ENCODE data around the gene C6orf52. TPM values are rescaled to one million over a fixed set of nuclear protein-coding genes. Genes with fewer than 3 reads are reported as not detected.

The C6orf52 gene
- total RNA-seq, 6 donors from 2014 or later, result 1.6 to 3.2 TPM; not detected in 4

GRCh38 chr6:10736731-10737130 lies 42.3 kb upstream of the C6orf52 start:
- H3K9me3 ChIP-seq, result no peaks in the 10 kb centered on the region
- 84 to 88% methylated on average over 2 of the region's 2 CpGs for WGBS, 2 donors
- no peaks in the 10 kb centered on the region for H3K27me3 ChIP-seq

GRCh38 chr6:10733863-10734262 lies 39.4 kb upstream of the C6orf52 start:
- no peak for ATAC-seq (ENCODE audit: low FRiP score in 2 of 2)
- no peak for DNase-seq

More at GRCh38 chr6:10736731-10737130, 42.3 kb upstream of the C6orf52 start:
- no peak overlapping the region for H3K4me3 ChIP-seq
- no peak overlapping the region for H3K27ac ChIP-seq
- ATAC-seq (ENCODE audit: low FRiP score in 2 of 2) (no peak), DNase-seq (no peak)
- H3K4me1 ChIP-seq, result no peaks in the 10 kb centered on the region
- no peak for TF ChIP-seq POLR2AphosphoS5 (IDR thresholded peaks at IDR 0.05)
- no peak for TF ChIP-seq POLR2A (IDR thresholded peaks at IDR 0.05)
- TF ChIP-seq EP300 (IDR thresholded peaks at IDR 0.05), result no peak
- TF ChIP-seq CTCF (IDR thresholded peaks at IDR 0.05), result no peak
- H3K36me3 ChIP-seq, result peaks cover 0 to 16% (median 11%) of the 10 kb centered on the region in 4 donors

GRCh38 chr6:10733151-10733715 lies 38.8 kb upstream of the C6orf52 start:
- Histone ChIP-seq H3K27me3 (no peaks in the 10 kb centered on the region), H3K4me1 (no peaks in the 10 kb centered on the region), H3K36me3 (peaks cover 0 to 44% (median 33%) of the 10 kb centered on the region in 4 donors), H3K4me3 (no peak overlapping the region), H3K27ac (no peak overlapping the region), H3K9me3 (no peaks in the 10 kb centered on the region)
- ATAC-seq (ENCODE audit: low FRiP score in 2 of 2), result no peak
- no peak for DNase-seq
- no peak for TF ChIP-seq CTCF (IDR thresholded peaks at IDR 0.05)
- TF ChIP-seq EP300 (IDR thresholded peaks at IDR 0.05), result no peak
- no peak for TF ChIP-seq POLR2AphosphoS5 (IDR thresholded peaks at IDR 0.05)
- TF ChIP-seq POLR2A (IDR thresholded peaks at IDR 0.05), result no peak
- WGBS, 2 donors, result 88 to 91% methylated on average over 16 to 17 of the region's 17 CpGs

More at GRCh38 chr6:10733863-10734262, 39.4 kb upstream of the C6orf52 start:
- H3K9me3 ChIP-seq, result no peaks in the 10 kb centered on the region
- no peak overlapping the region for H3K4me3 ChIP-seq
- TF ChIP-seq EP300 (IDR thresholded peaks at IDR 0.05) (no peak), POLR2A (IDR thresholded peaks at IDR 0.05) (no peak), POLR2AphosphoS5 (IDR thresholded peaks at IDR 0.05) (no peak), CTCF (IDR thresholded peaks at IDR 0.05) (no peak)
- H3K27ac ChIP-seq, result no peak overlapping the region
- H3K36me3 ChIP-seq, result peaks cover 0 to 38% (median 29%) of the 10 kb centered on the region in 4 donors
- no peaks in the 10 kb centered on the region for H3K27me3 ChIP-seq
- H3K4me1 ChIP-seq, result no peaks in the 10 kb centered on the region
- WGBS, 2 donors, result 94 to 100% methylated on average over 3 of the region's 3 CpGs

- ATAC-seq (ENCODE audit: low FRiP score in 2 of 2) (no peak), DNase-seq (no peak)
- Histone ChIP-seq H3K4me1 (peaks cover 0 to 7% (median 2%) of the 10 kb centered on the region in 4 donors), H3K27ac (no peak overlapping the region), H3K36me3 (peaks cover 2 to 62% (median 45%) of the 10 kb centered on the region in 4 donors), H3K4me3 (no peak overlapping the region), H3K9me3 (no peaks in the 10 kb centered on the region), H3K27me3 (no peaks in the 10 kb centered on the region)
- 73 to 82% methylated on average over 3 of the region's 3 CpGs for WGBS, 2 donors
- TF ChIP-seq POLR2AphosphoS5 (IDR thresholded peaks at IDR 0.05), result no peak
- no peak for TF ChIP-seq EP300 (IDR thresholded peaks at IDR 0.05)
- TF ChIP-seq POLR2A (IDR thresholded peaks at IDR 0.05), result no peak
- TF ChIP-seq CTCF (IDR thresholded peaks at IDR 0.05), result no peak
Measured at GRCh38 chr6:10730254-10730653, 35.8 kb upstream of the C6orf52 start.

GRCh38 chr6:10725716-10726115 lies 31.3 kb upstream of the C6orf52 start:
- H3K27ac ChIP-seq, result no peak overlapping the region
- WGBS, 2 donors, result 90 to 92% methylated on average over 6 to 9 of the region's 9 CpGs
- peaks cover 15 to 44% (median 25%) of the 10 kb centered on the region in 4 donors for H3K4me1 ChIP-seq
- H3K4me3 ChIP-seq, result no peak overlapping the region
- TF ChIP-seq POLR2AphosphoS5 (IDR thresholded peaks at IDR 0.05) (no peak), EP300 (IDR thresholded peaks at IDR 0.05) (no peak), POLR2A (IDR thresholded peaks at IDR 0.05) (no peak), CTCF (IDR thresholded peaks at IDR 0.05) (no peak)
- H3K9me3 ChIP-seq, result no peaks in the 10 kb centered on the region
- peaks cover 2 to 43% (median 33%) of the 10 kb centered on the region in 4 donors for H3K36me3 ChIP-seq
- H3K27me3 ChIP-seq, result no peaks in the 10 kb centered on the region
- ATAC-seq (ENCODE audit: low FRiP score in 2 of 2), result no peak
- DNase-seq, result no peak

Measured in upper lobe of left lung (tissue), 6 donors.